CD4-positive, alpha-beta T cell treated with Interleukin-17A for 4 hours (primary cell): ENCODE measurements around the gene ZDHHC20.
"Not testable (repeated sequence)": the region's sequence is repeated elsewhere in the genome, so short reads cannot be mapped to it uniquely, and the experiment has no call there.

Experiments
- DNase-seq: peaks from one replicate; pipeline ENCODE4 v3.0.0-alpha.2; 2020; ENCODE audit warnings: mixed read lengths

The ZDHHC20 gene

DNA sequence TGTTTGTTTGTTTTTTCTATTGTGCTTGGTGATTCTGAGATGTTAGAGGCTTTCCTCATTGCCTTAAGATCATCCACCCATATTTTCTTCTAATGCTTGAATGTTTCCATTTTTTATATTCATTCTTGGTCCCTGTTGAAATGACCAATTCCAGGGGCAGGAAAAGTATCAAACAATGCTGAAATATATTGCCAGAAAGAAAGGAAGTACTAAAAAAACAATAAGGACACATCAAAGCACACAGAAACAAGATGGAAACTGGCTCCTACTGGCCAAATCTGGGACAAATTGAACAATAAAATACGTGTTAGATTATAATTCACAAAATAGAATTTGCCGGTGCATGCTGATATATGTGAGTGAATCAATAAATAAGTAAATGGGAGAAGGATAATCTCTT, 23.9 kb downstream of the ZDHHC20 start:
- DNase-seq, result no peak

DNA sequence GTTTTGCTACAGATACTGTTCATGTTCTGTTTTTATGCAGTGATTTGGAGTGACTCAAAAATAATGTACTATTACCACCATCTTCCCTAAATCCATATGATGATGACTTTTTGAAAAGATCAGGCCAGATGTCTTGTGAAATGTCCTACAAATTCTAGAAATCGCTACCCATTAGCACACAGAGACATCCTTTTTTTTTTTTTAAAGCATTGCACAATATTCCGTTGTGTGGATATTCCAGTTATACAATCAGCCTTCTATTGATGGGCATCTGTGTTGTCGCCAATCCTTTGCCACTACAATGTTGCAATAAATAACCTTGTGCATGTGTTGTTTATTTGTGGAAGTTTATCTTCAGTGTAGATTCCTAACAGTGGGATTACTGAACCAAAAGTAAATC, 24.5 kb downstream of the ZDHHC20 start:
- no peak for DNase-seq

DNA sequence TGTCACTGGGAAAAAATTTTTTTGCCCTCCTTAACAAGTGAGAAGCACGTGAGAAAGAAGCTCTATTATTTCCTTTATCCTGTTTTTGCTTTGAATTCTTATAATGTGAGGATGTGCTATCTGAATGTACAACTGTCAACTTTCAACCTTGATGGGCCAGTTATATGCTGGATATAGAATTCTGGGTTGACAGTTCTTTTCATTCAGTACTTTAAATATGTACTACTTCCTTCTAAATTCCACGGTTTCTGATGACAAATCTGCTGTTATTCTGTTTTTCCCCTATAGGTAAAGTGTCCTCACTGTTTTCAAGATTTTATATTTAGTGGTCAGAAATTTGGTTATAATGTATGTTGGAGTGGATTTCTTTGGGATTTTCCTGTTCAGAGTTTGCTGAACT, 29.9 kb downstream of the ZDHHC20 start:
- no peak for DNase-seq

DNA sequence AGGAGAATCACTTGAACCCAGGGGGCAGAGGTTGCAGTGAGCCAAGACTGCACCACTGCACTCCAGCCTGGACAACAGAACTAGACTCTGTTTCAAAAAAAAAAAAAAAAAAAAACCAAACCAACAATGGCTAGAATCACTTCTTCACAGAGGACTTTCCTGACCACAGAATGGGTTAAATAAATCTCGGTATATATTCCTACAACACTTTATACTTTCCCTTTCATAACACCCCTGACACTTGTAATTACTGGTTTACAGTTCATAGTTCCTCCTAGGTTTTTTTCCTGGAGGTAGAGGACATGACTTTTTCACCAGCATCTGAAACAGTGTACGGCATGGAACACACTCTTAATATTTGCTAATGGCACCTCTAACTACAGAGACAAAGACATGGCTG, 31.4 kb downstream of the ZDHHC20 start:
- DNase-seq, result no peak

DNA sequence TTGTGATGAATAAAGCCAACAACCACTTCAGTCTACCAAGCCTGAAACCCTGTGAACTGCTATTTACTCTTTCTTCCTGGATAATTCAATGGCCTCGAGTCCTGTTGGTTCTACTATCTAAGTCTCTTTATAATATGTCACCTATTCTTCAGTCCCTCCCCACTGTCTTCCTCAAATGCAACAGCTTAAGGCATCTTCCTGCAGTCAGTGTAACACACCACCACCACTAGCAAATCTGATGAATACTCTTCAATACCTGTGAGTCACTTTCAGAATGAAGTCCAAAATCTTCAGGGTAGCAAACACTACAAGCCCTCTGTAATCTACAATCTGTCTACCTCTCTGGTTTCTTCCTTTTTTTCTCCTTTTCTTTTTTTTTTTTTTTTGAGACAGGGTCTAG, 32.9 kb downstream of the ZDHHC20 start:
- DNase-seq, result no peak

DNA sequence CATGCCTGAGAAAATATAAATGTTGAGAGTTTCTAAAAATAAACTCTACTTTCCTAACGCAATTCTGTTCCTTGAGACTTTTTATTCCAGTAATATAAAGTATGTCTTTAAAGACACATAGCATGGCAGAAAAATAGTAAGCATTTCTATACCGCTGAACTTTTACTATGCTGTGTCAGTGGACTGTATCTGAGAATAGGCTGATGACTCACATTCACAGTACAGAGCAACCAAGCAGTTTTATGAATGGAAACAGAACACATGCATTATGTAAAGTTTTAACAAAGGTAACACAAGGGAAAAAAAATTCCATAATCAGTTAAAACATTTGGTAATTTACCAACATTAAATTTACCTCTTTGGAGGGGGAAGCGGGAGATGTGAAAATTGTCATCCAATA, 38.4 kb downstream of the ZDHHC20 start:
- DNase-seq, result no peak

DNA sequence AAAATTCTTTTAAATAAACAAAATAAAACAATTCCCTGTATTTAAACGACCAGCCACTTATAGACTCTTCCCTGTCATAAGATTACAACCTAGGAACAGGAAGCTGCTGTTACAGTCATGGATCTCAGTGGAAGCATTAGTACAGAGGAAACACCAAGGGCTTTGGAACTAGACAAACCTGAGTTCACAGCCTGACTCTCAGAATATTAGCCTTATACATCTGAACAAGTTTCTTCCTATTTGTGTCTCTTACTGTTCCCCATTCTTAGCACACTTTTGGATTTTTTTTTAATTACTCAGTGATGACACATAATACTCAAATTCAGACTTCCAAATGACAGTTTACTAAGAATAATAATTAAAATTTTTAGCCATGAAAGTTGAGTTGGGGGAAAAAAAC, 46.1 kb downstream of the ZDHHC20 start:
- DNase-seq, result no peak

DNA sequence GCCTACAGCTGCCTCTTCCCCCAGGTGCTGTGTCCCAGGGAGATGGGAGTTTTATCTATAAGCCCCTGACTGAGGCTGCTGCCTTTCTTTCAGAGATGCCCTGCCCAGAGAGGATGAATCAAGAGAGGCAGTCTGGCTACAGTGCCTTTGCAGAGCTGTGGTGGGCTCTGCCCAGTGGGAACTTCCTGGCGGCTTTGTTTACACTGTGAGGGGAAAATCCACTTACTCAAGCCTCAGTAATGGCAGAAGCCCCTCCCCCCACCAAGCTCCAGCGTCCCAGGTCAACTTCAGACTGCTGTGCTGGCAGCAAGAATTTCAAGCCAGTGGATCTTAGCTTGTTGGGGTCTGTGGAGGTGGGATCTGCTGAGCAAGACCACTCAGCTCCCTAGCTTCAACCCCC, 48.6 kb downstream of the ZDHHC20 start:
- DNase-seq, result not testable (repeated sequence)

DNA sequence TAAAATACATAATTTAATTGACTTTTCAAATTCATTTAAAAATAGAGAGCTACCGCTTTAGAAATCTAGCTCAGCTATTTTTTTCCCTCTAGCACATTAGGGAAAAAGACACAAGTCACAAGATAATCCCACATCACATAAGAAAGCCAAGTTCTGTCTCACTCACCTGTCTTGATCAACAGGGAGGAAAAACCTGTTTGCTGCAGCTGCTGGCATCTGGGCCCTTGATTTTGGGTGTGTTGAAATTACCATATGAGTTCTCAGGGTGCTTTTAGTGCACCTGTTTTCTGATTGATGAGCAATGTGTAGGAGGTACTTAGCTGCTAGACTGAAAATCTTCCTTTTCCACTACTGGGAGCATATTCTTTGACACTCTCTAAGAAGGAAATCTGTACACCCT, 53.8 kb downstream of the ZDHHC20 start:
- no peak for DNase-seq

DNA sequence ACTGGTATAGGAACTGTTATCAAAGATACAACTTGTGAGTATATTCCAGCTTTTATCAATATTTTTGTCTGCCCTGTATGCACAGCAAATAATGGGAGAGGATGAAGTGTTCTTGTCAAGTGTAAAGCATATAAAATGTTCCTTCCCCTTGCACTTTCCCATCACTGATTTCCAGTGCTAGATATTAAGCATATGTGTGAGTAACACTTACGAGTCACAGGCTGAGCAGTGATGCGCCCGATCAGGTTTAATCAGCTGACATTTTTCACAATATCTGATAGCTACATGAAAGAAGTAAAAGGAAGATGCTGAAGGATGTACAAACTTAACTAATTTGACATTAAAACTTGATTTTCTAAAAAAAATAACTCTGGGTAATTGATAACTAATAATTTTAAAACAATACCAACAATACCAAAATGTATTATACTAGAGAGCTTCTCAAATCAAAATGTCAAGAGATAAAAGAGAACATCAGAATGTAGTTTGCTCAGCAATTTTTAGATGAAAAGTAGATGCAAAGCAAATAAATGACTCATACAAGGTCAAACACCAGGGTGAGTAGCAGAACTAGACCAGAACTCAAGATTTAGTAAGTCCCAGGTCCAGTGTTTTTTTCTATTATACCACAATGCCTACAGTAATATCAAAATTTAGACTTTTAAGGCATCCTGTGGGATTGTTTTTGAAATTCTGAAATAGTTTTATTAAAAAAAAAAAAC, 56.4 kb downstream of the ZDHHC20 start:
- peak; percentile 29 for DNase-seq

DNA sequence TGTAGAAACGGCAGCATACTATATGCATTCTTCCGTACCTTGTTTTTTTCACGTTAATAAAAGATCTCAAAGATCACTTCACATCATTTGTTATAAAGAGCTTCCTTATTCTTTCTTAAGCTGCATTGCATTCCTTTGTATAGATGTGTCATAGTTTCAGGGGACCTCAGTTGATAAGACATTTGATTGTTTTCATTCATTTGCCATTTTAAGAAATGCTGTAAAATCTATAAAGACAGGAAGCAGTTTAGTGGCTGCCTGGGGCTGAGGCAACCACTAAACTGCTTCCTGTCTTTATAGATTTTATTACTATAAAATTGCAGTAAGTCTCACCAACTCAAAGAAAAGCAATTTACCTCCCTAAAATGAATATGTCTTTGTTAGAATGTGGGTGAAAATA, 59.4 kb downstream of the ZDHHC20 start:
- peak; percentile 33 for DNase-seq

DNA sequence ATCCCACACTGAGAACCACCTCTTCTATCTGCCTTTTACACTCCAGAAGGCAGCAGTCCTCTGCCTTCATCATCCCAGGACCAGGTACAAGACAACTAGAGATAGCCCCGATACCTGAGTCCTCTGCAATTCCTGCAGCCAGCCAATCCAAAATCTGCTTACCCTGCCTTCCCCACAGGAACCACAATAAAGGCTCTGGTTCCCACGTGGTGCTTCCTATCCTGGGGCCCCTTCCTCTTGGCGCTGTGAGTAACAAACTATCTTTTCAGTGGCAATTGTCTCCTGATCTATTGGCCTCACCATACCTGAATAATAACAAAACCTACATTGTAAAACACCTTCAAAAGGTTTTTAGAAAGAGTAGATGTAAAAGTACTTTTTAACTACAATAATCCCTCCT, 63.1 kb downstream of the ZDHHC20 start:
- peak; percentile 38 for DNase-seq

DNA sequence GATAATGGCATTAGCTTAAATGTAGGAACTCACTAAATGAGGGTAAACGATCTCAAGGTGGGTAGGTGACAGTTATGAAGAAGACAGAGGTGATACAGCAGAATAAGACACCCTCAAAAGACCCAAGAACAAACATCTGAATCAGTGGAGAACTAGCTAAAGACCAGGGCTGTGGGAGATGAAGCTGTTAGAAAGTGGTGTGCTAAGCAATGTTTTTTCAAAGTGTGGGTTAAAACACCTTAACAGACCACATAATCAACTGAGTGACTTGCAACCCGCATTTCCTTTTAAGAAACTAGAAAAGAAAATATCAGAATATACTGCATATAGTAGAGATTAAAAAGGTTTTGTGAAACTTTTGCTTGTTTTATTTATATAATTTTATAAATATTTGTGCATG, 70.0 kb downstream of the ZDHHC20 start:
- DNase-seq, result no peak

DNA sequence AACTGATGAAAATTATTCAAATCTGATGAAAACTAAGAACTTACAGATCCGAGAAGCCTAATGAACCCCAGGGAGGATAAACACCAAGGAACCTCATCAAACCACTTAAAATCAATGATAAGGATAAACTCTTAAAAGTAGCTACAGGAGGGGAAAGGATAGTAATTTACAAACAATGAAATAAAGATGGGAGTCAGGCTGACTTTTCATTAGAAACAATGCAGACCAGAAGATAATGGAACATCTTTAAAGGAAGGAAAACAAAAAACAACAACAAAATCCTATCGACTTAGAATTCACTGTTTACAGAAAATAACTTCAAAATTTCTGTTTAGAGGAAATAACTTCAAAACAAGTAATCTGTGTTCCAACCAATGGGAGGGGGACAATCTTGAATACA, 73.4 kb downstream of the ZDHHC20 start:
- no peak for DNase-seq

DNA sequence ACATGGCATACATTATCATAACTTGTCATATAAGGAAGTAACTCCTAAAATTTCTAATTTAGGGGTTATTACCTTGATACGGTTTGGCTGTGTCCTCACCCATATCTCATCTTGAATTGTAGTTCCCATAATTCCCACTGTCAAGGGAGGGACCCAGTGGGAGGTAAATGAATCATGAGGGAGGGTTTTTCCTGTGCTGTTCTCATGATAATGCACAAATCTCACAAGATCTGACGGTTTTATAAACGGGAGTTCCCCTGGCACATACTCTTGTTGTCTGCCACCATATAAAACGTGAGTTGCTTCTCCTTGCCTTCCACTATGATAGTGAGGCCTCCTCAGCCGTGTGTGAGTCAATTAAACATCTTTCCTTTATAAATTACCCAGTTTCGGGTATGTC, 76.0 kb downstream of the ZDHHC20 start:
- DNase-seq, result no peak

DNA sequence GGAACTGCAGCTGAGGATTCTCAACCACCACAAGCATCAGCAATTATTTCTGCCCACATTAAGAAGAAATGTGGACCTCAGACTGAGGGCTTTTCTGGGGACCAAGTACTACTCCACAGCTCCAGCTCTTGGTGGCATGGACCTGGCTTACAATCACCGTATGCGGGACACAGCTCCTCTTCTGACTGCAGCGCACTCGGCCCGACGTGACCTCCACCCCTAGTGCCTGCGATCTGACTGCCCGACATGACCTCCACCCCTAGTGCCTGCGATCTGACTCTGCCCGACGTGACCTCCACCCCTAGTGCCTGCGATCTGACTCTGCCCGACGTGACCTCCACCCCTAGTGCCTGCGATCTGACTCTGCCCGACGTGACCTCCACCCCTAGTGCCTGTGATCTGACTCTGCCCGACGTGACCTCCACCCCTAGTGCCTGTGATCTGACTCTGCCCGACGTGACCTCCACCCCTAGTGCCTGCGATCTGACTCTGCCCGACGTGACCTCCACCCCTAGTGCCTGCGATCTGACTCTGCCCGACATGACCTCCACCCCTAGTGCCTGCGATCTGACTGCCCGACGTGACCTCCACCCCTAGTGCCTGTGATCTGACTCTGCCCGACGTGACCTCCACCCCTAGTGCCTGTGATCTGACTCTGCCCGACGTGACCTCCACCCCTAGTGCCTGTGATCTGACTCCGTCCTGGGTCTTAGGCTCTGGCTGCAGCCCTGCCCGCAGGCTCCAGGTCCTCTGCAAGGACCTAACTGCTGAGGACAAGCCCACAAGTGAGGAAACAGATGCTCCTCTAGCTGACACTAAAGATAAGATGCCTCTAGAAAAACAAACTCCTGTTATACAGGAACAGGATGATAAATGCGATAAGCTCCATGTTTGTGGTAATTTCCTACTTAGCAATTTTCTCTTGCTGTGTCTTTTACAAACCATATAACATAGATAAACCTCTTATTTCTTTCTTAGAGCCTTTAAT, 81.8 kb downstream of the ZDHHC20 start:
- not testable (repeated sequence) for DNase-seq

DNA sequence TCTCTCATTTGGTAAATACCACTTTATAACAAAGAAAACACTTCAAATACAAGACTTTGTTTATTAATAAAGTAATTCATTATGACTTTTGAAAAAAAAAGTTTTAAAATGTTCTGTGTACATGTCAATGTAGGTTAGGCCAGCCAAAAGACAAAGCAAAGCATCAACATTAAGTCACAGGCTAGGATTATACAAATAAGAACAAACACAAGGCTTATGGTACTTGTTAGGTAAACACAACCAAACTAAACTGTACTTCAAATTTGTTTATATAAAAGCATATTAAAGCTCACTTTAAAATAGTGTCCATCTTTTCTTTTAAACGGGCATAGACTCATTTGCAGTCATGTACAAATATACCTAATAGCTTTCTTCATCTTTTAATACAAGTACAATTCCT, 86.6 kb downstream of the ZDHHC20 start:
- DNase-seq, result no peak

DNA sequence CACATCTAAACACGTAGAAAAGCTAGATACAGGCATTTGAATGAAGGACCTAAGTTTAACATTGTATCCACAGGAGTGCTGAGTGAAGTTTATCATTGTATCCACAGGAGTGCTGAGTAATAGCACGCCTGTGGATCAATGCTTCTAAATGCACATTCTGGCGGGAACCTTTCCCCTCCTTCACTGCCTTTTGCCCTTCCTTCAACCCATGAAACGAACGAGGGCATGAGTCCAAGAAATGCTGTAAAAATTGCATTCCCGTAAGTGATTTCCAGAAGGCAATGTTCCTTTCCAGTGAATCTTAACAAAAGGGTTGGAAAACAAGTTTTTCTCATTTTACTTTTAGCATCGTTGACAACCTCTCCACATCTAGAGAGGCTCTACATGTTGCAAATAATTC, 88.1 kb downstream of the ZDHHC20 start:
- no peak for DNase-seq

DNA sequence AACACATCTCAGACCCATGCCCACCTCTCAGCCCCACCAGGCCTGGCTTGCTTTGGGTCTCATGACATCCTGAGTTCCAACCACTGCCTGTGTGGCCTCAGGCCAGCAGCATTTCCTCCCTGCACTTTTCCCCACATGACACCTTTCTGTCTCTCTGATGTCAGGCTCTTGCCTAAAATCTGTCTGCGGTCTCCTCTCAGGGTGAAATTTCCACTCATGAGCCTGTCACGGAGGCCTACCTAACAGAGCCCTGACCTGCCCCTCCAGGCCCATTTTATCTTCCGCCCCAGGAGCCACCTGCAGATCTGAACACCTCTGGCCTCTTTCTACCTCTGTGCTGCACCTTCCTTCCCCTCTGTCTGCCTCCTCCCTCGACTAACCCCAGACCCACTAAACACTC, 93.5 kb downstream of the ZDHHC20 start:
- no peak for DNase-seq

DNA sequence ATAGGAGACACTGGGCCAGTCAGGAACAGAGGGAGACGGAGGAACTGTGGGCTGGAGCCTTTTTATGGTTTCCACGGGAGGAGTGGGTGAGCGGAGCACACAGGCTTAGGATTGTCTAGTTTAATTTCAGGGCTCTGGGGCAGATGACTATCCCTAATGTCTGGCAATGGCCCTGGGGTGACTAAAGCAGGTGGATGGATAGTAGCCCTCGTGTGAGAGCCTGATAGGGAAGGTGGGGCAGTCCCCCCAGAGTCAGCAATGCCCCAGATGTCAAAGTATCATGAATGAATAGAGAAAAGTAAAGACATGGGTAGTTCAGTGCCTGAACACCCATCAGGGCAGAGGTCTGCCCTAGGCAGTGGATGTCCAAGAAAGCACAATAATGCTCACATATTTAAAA, 94.2 kb downstream of the ZDHHC20 start:
- DNase-seq, result no peak

DNA sequence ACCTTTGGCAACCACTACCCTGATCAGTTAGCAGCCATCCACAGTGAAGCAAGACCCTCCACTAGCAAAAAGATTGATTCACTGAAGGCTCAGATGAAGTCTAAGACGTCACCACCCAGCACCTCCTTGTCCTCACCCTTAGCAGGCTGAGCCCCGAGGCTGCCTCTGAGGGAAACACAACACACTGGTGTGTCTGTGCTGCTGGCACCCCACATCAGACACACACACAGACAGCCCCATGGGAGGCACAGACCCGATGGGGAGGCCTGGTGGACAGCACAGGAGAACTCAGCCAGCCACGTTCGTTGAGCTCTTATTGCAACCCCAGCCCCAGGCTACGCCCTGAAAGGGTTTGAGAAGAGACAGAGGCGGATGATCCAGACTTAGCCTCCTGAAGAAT, 94.7 kb downstream of the ZDHHC20 start:
- no peak for DNase-seq

DNA sequence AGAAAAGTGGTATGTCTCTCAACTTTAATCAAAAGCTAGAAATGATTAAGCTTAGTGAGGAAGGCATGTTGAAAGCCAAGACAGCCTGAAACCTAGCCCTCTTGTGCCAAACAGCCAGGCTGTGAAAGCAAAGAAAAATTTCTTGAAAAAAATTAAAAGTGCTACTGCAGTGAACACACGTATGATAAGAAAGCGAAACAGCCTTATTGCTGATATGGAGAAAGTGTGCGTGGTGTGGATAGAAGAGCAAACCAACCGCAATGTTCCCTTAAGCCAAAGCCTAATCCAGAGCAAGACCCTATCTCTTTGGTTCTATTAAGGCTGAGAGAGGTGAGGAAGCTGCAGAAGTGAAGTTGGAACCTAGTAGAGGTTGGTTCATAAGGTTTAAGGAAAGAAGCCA, 96.4 kb downstream of the ZDHHC20 start:
- DNase-seq, result no peak

DNA sequence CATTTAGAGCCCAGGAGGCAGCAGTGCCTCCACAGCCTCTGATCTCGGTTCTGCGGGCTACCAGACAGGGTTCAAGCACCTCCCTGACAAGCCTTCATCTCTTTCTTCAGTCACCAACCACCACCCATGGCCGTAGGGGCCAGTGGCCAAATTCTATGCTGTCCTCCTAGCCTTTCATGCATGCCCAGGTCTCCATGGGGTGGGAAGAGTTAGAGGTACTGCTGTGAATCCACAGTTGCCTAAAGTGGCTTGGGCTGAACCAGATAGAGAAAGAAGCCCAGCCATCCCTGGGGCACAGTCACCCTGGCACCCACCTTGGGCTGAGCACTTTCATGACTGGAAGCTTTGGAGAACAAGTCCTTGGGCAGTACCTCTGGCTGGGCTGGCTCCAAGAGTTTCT, 97.4 kb downstream of the ZDHHC20 start:
- DNase-seq, result no peak

DNA sequence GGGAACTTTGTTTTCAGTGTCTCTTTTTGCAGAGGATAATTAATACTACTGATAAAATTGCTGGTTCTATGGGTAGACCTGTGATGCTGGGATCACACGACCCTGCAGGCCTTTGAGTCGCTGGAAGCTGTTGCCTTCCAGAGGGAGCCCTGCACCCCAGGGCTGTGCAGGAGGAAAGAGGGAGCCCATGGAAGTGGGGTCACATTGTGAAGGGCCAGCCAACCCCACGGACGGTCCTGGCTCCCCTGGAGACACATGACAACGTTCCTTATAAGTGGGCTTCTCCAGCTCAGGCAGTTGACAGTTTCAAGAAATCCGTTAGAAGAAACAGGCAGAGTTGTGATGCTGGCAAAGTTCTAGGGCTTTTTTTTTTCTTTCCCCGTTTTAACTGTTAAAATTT, 98.0 kb downstream of the ZDHHC20 start:
- no peak for DNase-seq
